Measurements from ENCODE around the gene FAM53A. TPM values are rescaled to one million over a fixed set of nuclear protein-coding genes. Genes with fewer than 3 reads are reported as not detected.

FAM53A gene
- total and polyA plus RNA-seq, 8 donors: 1.5 to 4.3 (median 2.3) TPM

DNA sequence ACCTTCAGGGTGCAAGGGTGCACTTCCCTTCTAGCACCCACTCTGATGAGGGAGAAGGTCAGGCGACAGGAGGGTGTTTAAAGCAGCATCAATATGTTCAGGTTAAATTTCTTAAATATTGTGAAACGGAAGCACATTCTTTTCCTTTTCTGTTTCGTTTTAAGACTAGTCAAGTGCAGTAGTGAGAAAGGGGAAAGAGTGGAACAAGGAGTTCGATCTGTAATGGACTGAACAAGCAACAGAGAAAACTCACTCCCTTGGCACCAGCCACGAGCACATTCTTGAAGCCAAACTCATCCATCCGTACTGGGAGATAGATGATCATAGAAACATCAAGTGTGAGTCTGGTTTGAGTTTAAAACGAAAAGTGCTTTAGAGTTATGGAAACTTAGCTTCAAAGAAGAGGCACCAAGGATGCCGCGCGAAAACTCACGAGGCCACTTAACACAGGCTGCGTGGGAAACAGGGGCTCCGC, 815 bp downstream of the FAM53A start:
- TF ChIP-seq, protein P1, sequence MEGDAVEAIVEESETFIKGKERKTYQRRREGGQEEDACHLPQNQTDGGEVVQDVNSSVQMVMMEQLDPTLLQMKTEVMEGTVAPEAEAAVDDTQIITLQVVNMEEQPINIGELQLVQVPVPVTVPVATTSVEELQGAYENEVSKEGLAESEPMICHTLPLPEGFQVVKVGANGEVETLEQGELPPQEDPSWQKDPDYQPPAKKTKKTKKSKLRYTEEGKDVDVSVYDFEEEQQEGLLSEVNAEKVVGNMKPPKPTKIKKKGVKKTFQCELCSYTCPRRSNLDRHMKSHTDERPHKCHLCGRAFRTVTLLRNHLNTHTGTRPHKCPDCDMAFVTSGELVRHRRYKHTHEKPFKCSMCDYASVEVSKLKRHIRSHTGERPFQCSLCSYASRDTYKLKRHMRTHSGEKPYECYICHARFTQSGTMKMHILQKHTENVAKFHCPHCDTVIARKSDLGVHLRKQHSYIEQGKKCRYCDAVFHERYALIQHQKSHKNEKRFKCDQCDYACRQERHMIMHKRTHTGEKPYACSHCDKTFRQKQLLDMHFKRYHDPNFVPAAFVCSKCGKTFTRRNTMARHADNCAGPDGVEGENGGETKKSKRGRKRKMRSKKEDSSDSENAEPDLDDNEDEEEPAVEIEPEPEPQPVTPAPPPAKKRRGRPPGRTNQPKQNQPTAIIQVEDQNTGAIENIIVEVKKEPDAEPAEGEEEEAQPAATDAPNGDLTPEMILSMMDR (IDR thresholded peaks at IDR 0.05): no peak
- no peaks in the 10 kb centered on the region for H3K36me3 ChIP-seq
- ATAC-seq (no peak), DNase-seq (no peak)
- intact Hi-C loops (cut with DNase I): no loop called here
- H3K9me3 ChIP-seq: no peaks in the 10 kb centered on the region
- no peaks in the 10 kb centered on the region for H3K27me3 ChIP-seq
- peak overlapping the region; percentile 50 to 52 for H3K4me3 ChIP-seq
- peaks cover 0 to 21% of the 10 kb centered on the region in 2 donors for H3K4me1 ChIP-seq
- peak overlapping the region; percentile 71 to 77 for H3K27ac ChIP-seq

DNA sequence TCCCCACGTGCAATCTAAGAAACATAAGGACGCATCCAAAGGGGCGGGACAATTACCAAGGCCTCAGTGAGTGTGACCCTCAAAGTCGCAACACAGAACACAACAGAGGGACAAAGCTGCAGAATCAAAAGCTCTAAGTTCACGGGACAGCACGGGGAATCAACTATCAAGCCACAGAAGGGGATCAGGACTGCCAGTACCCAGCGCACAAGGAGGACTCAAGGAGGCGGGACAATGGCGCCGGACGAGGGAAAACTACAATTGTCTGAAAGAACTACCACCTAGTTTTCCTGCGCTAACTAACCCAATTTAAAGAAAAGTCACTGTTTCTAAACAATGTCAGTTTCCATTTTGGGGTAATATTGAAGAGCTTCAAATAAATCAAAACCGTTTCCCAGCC, 1.3 kb downstream of the FAM53A start:
- H3K27me3 ChIP-seq: no peaks in the 10 kb centered on the region
- ATAC-seq (no peak), DNase-seq (no peak)
- peak overlapping the region; percentile 50 to 52 for H3K4me3 ChIP-seq
- no peaks in the 10 kb centered on the region for H3K9me3 ChIP-seq
- no peaks in the 10 kb centered on the region for H3K36me3 ChIP-seq
- TF ChIP-seq, protein P1 (IDR thresholded peaks at IDR 0.05): no peak
- H3K4me1 ChIP-seq: peaks cover 0 to 21% of the 10 kb centered on the region in 2 donors
- intact Hi-C loops (cut with DNase I): no loop called here
- H3K27ac ChIP-seq: peak overlapping the region; percentile 71 to 77

DNA sequence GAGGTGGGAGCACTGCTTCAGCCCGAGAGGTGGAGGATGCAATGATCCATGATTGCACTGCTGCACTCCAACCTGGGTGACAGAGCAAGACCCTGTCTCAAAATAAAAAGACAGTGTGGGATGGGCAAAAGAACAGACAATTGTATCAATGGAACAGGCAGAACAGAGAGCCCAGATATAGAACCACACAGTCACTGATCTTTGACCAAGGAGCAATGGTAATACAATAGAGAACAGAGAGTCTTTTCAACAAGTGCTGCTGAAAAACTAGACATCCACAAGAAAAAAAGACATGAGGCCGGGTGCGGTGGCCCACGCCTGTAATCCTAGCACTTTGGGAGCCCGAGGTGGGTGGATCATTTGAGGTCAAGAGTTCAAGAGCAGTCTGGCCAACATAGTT, 5.9 kb downstream of the FAM53A start:
- H3K27ac ChIP-seq: no peak overlapping the region
- H3K4me1 ChIP-seq: peaks cover 0 to 5% of the 10 kb centered on the region in 2 donors
- no peak for ATAC-seq
- H3K4me3 ChIP-seq: no peak overlapping the region
- no peaks in the 10 kb centered on the region for H3K9me3 ChIP-seq
- no peaks in the 10 kb centered on the region for H3K27me3 ChIP-seq
- TF ChIP-seq, protein P1 (IDR thresholded peaks at IDR 0.05): no peak
- no peaks in the 10 kb centered on the region for H3K36me3 ChIP-seq
- DNase-seq: no peak
- intact Hi-C loops (cut with DNase I): no loop called here

DNA sequence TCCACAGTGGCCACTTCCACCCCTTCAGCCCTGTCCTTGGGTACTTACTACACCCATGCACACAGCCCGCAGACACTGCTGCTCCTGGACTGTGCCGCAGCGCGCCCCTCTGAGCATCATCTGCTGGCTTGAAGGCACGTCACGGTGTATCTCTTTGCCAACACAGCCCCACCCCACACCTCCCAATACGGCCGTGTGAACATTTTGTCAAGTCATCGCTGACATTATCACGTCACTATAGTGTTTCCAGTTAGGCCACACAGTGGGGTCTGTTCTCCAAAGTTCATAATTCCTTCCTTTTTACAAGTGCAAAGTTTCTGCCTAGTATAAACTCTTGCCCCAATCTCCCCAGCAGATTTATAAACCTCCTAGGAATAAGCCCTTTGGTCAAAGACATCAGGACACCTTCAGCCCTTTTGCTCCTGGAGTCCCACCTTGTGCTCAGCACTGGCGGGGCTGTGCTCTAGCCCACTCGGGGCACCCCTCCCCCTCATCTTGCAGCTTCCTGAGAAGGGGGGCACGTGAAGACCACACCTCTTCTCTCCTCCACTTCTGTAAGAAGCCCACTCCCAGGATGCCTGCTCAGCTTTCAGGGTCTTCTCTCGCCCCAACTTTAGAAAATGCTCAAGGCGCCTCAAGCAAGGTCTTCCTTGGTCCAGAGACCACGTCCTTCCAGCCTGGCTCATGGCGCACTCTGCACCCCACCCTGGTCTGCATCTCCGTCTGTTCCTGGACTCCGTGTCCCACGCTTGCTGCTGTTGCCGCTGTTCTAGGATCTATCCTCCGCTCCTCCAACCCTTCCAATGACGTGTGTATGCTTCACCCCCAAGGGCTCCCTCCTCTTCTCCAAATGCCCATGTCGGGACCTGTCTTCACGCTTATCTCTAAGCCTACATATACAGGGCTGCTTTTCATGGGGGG, 7.2 kb downstream of the FAM53A start:
- Histone ChIP-seq H3K27ac (no peak overlapping the region), H3K27me3 (no peaks in the 10 kb centered on the region), H3K36me3 (no peaks in the 10 kb centered on the region), H3K4me3 (no peak overlapping the region), H3K4me1 (no peaks in the 10 kb centered on the region), H3K9me3 (no peaks in the 10 kb centered on the region)
- ATAC-seq (no peak), DNase-seq (no peak)
- TF ChIP-seq, protein P1 (IDR thresholded peaks at IDR 0.05): no peak
- intact Hi-C loops (cut with DNase I): no loop called here

DNA sequence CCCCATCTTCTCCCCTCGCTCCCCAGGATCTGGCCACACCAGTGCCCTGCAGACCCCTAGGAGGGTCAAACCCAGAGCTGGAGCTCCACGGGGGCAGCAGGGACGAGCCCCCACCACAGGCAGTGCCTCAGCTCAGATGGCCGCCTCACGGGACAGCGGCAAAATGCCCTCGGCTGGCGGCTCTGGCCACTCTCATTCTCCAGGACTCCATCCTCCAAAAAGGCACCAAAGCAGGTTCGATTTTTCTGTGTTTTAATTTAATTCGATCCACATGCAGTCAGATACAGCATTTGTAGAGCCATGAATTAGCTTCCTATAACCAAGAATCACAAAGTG, 8.3 kb downstream of the FAM53A start:
- peak in 1 of 4 donors; percentile 62 for DNase-seq
- H3K9me3 ChIP-seq: no peaks in the 10 kb centered on the region
- H3K27ac ChIP-seq: no peak overlapping the region
- no peak overlapping the region for H3K4me3 ChIP-seq
- TF ChIP-seq, protein P1 (IDR thresholded peaks at IDR 0.05): no peak
- no peak for ATAC-seq
- H3K36me3 ChIP-seq: no peaks in the 10 kb centered on the region
- intact Hi-C loops (cut with DNase I): no loop called here
- H3K27me3 ChIP-seq: no peaks in the 10 kb centered on the region
- no peaks in the 10 kb centered on the region for H3K4me1 ChIP-seq

All from left lung (tissue), 10 donors.